Testis (tissue), 2 donors: ENCODE measurements around the gene MCTP1.

Source experiments
- CTCF ChIP-seq, 3 experiments: fragments of 450-650 bp in 2 of 3; fragments of 200-600 bp in 1 of 3; sonication (generic) in 1 of 3; IDR thresholded peaks; one replicate each; pipeline ENCODE4 v1.5.1; 2016 to 2019; ENCODE audit warnings: antibody characterized with exemption in 3 of 3, mild to moderate bottlenecking in 2 of 3, moderate library complexity in 1 of 3
- POLR2A ChIP-seq: fragments of 450-650 bp; IDR thresholded peaks from one replicate; pipeline ENCODE4 v1.6.1; 2017; ENCODE audit warnings: antibody characterized with exemption, mild to moderate bottlenecking, moderate library complexity

- no peak for TF ChIP-seq CTCF (IDR thresholded peaks at IDR 0.05)
- no peak for TF ChIP-seq POLR2A
Observed at GRCh38 chr5:95217881-95218280, 67.0 kb downstream of the MCTP1 start.
